Vagina (tissue), 2 donors: ENCODE data around the gene ESR1. TPM values are rescaled to one million over a fixed set of nuclear protein-coding genes. Genes with fewer than 3 reads are reported as not detected.

Experiments
- DNase-seq, 2 donors: peaks; one replicate each; pipeline ENCODE4 v3.0.0-alpha.2; 2017; ENCODE audit errors: extremely low spot score in 2 of 2
- H3K27ac ChIP-seq: fragments of 200-600 bp; sonication (generic); one replicate; pipeline ENCODE4 v1.5.1; 2019
- H3K27me3 ChIP-seq: fragments of 200-600 bp; sonication (generic); one replicate; pipeline ENCODE4 v1.5.1; 2019
- H3K36me3 ChIP-seq, 2 donors: fragments of 200-600 bp; sonication (generic); one replicate each; pipeline ENCODE4 v1.5.1; 2017 to 2019
- H3K4me1 ChIP-seq: fragments of 200-600 bp; sonication (generic); one replicate; pipeline ENCODE4 v1.5.1; 2019
- H3K4me3 ChIP-seq, 2 donors: fragments of 200-600 bp; sonication (generic); 1 replicate in 1 of 2; 2 replicates in 1 of 2; pipeline ENCODE4 v1.5.1; 2016 to 2019
- H3K9me3 ChIP-seq: fragments of 200-600 bp; sonication (generic); one replicate; pipeline ENCODE4 v1.5.1; 2019
- POLR2A ChIP-seq, 2 donors: fragments of 450-650 bp; IDR thresholded peaks; one replicate each; pipeline ENCODE4 v1.6.1; 2017; ENCODE audit warnings: antibody characterized with exemption in 2 of 2, mild to moderate bottlenecking in 2 of 2, moderate library complexity in 2 of 2
- POLR2AphosphoS5 ChIP-seq, 2 donors: sonication (generic); formaldehyde crosslinking; IDR thresholded peaks; one replicate each; pipeline ENCODE4 v1.9.0; 2017; ENCODE audit warnings: antibody characterized with exemption in 2 of 2, mild to moderate bottlenecking in 2 of 2, low read depth in 1 of 2; ENCODE audit not compliant: insufficient read depth in 1 of 2
- intact Hi-C: fragments of 100-400 bp; cut with DNase I; formaldehyde crosslinking; loops from one replicate; pipeline ENCODE4 v1.15.1; 2023
- total RNA-seq: library from RNA; depleted of rRNA; stranded (reverse); fragments of >200 nt; gene quantifications from one replicate; pipeline ENCODE4 v1.2.3, GENCODE V29; 2016
- TF ChIP-seq, protein P1 (sequence below), 3 experiments: fragments of 450-650 bp in 2 of 3; fragments of 200-600 bp in 1 of 3; sonication (generic) in 1 of 3; IDR thresholded peaks; one replicate each; pipeline ENCODE4 v1.5.1; 2017 to 2019; ENCODE audit warnings: antibody characterized with exemption in 3 of 3, mild to moderate bottlenecking in 2 of 3, moderate library complexity in 2 of 3

The ESR1 gene
- total RNA-seq, 1 donor from 2014 or later: 50.3 TPM

- no peaks in the 10 kb centered on the region for H3K9me3 ChIP-seq
Observed at GRCh38 chr6:151763938-151764680, 43.4 kb upstream of the ESR1 start.

GRCh38 chr6:151765444-151765886, 42.0 kb upstream of the ESR1 start:
- no peaks in the 10 kb centered on the region for H3K36me3 ChIP-seq
- H3K4me3 ChIP-seq: no peak overlapping the region
- H3K27ac ChIP-seq: peak overlapping the region; percentile 67
- DNase-seq: no peak
- intact Hi-C loops: loop anchor here (10.0 kb wide), 1 partner anchor 359 kb away; no protein-coding TSS in a partner anchor
- H3K4me1 ChIP-seq: peaks cover 5% of the 10 kb centered on the region
- H3K9me3 ChIP-seq: no peaks in the 10 kb centered on the region
- H3K27me3 ChIP-seq: no peaks in the 10 kb centered on the region
- TF ChIP-seq, protein P1, sequence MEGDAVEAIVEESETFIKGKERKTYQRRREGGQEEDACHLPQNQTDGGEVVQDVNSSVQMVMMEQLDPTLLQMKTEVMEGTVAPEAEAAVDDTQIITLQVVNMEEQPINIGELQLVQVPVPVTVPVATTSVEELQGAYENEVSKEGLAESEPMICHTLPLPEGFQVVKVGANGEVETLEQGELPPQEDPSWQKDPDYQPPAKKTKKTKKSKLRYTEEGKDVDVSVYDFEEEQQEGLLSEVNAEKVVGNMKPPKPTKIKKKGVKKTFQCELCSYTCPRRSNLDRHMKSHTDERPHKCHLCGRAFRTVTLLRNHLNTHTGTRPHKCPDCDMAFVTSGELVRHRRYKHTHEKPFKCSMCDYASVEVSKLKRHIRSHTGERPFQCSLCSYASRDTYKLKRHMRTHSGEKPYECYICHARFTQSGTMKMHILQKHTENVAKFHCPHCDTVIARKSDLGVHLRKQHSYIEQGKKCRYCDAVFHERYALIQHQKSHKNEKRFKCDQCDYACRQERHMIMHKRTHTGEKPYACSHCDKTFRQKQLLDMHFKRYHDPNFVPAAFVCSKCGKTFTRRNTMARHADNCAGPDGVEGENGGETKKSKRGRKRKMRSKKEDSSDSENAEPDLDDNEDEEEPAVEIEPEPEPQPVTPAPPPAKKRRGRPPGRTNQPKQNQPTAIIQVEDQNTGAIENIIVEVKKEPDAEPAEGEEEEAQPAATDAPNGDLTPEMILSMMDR (IDR thresholded peaks at IDR 0.05): peak; percentile 50 to 67 (median 64)
- TF ChIP-seq POLR2AphosphoS5 (IDR thresholded peaks at IDR 0.05; ENCODE audit: insufficient read depth in 1 of 2, low read depth in 1 of 2): peak in 1 of 2 donors; percentile 72
- no peak for TF ChIP-seq POLR2A (IDR thresholded peaks at IDR 0.05)

More at GRCh38 chr6:151763938-151764680, 43.4 kb upstream of the ESR1 start:
- Histone ChIP-seq H3K27ac (peak overlapping the region; percentile 55), H3K4me1 (peaks cover 5% of the 10 kb centered on the region), H3K36me3 (no peaks in the 10 kb centered on the region), H3K4me3 (peak overlapping the region; percentile 11 to 33), H3K27me3 (no peaks in the 10 kb centered on the region)
- intact Hi-C loops: loop anchor here (5.0 to 10.0 kb wide), 2 partner anchors 72 to 361 kb away; no protein-coding TSS in a partner anchor
- TF ChIP-seq POLR2AphosphoS5 (IDR thresholded peaks at IDR 0.05; ENCODE audit: insufficient read depth in 1 of 2, low read depth in 1 of 2) (peak; percentile 25 to 52), POLR2A (IDR thresholded peaks at IDR 0.05) (no peak)
- TF ChIP-seq, protein P1 (IDR thresholded peaks at IDR 0.05): peak in 2 of 3 experiments; percentile 14 to 28
- peak; percentile 94 to 97 for DNase-seq

GRCh38 chr6:151772446-151772845, 35.0 kb upstream of the ESR1 start:
- no peak overlapping the region for H3K4me3 ChIP-seq
- no peaks in the 10 kb centered on the region for H3K27me3 ChIP-seq
- no peaks in the 10 kb centered on the region for H3K4me1 ChIP-seq
- no peak for DNase-seq
- no peaks in the 10 kb centered on the region for H3K36me3 ChIP-seq
- intact Hi-C loops: no loop called here
- peak overlapping the region; percentile 13 for H3K27ac ChIP-seq
- H3K9me3 ChIP-seq: no peaks in the 10 kb centered on the region
- TF ChIP-seq, protein P1 (IDR thresholded peaks at IDR 0.05): no peak
- TF ChIP-seq POLR2AphosphoS5 (IDR thresholded peaks at IDR 0.05; ENCODE audit: insufficient read depth in 1 of 2, low read depth in 1 of 2): no peak
- no peak for TF ChIP-seq POLR2A (IDR thresholded peaks at IDR 0.05)

DNA sequence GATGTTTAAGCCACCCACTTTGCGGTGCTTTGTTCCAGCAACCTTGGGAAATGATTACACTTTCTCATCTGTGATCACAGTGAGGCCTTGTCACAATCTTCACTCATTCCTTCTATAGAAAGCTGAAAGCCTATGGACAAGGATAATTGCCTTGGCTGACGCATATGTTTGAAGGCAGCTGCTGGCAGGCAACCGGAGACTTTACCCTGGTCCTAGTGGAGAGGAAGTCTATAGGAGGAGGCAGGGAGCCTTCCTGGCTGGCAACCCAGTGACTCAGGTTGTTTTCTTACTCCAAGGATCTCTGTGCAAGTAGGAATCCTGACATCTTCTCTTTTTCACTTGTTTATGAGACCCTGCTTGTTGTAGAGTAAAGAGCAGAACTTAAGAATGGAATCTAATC, 34.1 kb upstream of the ESR1 start:
- Histone ChIP-seq H3K9me3 (no peaks in the 10 kb centered on the region), H3K4me1 (no peaks in the 10 kb centered on the region), H3K27me3 (no peaks in the 10 kb centered on the region), H3K4me3 (no peak overlapping the region), H3K36me3 (no peaks in the 10 kb centered on the region), H3K27ac (no peak overlapping the region)
- intact Hi-C loops: no loop called here
- DNase-seq: no peak
- TF ChIP-seq POLR2AphosphoS5 (IDR thresholded peaks at IDR 0.05; ENCODE audit: insufficient read depth in 1 of 2, low read depth in 1 of 2) (no peak), POLR2A (IDR thresholded peaks at IDR 0.05) (no peak)
- TF ChIP-seq, protein P1 (IDR thresholded peaks at IDR 0.05): no peak

- Histone ChIP-seq H3K27me3 (no peaks in the 10 kb centered on the region), H3K4me3 (no peak overlapping the region), H3K36me3 (no peaks in the 10 kb centered on the region), H3K4me1 (no peaks in the 10 kb centered on the region), H3K9me3 (no peaks in the 10 kb centered on the region), H3K27ac (no peak overlapping the region)
- DNase-seq: no peak
- intact Hi-C loops: no loop called here
- TF ChIP-seq POLR2AphosphoS5 (IDR thresholded peaks at IDR 0.05; ENCODE audit: insufficient read depth in 1 of 2, low read depth in 1 of 2): no peak
- TF ChIP-seq POLR2A (IDR thresholded peaks at IDR 0.05): no peak
- TF ChIP-seq, protein P1 (IDR thresholded peaks at IDR 0.05): no peak
Observed at GRCh38 chr6:151782560-151782959, 24.9 kb upstream of the ESR1 start.
